GM19324 (cell line): ENCODE results near the gene CLSTN1.

ENCODE experiments used
- ATAC-seq: cut with Tn5 transposase; IDR thresholded peaks from one replicate; pipeline ENCODE4 v1.9.1; 2021; ENCODE audit warnings: mild to moderate bottlenecking, moderate library complexity; ENCODE audit not compliant: unreplicated experiment, low FRiP score

CLSTN1 gene

DNA sequence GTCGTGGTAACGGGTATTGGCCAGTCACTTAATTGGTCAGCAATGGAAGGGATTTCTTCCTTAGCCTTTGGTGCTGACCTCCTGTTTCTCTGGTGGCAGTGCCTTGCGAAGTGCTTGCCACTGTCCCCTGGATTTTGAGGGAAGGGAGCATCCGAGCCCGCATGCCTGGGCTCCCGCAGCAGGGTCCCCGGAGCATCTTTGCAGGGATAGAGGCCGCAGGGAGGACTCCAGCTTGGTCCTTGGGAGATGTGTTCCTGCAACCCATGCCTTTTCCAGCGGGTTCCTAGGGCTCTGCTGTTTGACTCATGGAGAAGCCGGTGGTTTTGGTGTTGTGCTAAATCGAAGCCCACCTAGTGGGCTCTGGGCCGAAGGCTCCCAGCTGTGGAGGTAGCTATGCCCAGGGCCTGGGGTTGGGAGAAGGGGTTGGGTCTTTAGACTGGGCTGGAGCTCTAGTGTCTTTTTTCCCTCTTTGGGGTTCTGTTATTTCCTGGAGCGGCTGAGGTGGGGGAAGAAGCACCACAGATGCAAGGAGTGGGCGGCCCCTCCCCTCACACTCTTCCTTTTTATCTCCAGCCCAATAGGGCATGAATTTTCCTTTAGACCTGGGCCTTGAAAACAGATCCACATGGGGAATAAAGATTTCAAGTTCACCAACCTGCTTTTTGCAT is 133.2 kb downstream of the CLSTN1 start:
- no peak for ATAC-seq

DNA sequence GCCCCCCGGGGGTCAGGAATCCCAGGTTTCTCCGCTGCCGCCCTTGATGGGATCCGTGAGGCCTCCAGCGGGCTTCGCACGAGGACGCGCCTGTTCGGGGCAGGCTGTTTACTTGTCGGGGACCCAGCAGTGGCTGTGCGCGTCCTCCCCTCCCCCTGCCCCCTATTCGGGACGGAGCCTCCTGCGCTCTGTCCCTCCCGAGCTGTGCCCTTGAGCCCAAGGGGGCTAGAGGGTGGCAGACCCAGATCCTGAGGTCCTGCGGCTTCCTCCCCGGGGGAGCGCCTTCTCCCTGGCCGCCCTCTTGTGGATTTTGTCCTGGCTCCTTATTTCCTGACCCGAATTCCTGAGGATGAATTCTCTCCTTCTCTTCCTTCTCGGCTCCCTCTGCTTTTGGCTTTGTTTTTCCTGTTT is 133.8 kb downstream of the CLSTN1 start:
- no peak for ATAC-seq

DNA sequence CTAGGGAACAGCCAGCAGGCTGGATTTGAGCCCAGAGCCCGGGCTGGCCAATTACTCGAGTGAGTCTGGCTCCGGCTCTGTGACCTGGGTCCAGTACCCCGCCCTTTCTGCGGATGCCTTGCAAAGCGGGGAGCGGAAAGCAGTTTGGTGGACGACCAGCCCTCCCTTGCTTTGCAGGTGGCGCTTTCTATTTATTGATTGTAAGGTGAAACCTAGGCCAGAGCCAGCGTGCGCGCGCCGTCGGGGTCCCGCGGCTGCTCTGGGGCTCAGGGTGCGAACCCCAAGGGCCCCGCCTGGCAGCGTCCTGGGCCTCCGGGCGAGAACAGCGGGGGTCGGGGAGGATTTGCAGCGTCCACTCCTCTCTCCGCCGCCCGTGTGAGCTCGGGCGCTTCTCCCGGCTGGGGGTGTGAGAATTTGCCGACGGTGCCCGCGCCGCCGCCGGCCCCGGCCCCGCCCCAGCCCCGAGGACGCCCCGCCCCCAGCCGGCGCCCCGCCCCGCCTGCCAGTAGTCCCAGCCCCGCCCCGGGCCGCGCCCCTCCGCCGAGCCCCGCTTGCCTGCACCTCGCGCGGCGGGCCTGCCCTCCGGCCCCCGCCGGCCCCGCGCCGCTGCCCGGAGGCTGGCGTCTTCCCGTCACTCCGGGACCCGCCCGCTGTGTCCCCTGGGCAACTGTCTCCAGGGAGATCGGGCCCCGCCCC is 134.6 kb downstream of the CLSTN1 start:
- ATAC-seq = peak; percentile 71

DNA sequence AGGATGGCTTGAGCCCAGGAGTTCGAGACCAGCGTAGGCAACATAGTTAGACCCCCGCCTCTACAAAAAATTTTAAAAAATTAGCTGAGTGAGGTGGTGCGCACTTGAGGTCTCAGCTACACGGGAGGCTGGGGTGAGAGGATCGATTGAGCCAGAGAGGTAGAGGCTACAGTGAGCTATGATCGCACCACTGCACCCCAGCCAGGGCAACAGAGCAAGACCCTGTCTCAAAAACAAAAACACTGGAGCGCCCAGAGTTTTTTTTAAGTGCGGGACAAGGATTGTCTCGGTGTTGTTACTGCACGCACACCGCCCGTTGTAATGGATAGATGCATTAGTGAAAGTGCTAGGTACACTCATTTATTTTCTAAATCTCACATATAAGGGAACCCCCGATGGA is 135.2 kb downstream of the CLSTN1 start:
- ATAC-seq = no peak

DNA sequence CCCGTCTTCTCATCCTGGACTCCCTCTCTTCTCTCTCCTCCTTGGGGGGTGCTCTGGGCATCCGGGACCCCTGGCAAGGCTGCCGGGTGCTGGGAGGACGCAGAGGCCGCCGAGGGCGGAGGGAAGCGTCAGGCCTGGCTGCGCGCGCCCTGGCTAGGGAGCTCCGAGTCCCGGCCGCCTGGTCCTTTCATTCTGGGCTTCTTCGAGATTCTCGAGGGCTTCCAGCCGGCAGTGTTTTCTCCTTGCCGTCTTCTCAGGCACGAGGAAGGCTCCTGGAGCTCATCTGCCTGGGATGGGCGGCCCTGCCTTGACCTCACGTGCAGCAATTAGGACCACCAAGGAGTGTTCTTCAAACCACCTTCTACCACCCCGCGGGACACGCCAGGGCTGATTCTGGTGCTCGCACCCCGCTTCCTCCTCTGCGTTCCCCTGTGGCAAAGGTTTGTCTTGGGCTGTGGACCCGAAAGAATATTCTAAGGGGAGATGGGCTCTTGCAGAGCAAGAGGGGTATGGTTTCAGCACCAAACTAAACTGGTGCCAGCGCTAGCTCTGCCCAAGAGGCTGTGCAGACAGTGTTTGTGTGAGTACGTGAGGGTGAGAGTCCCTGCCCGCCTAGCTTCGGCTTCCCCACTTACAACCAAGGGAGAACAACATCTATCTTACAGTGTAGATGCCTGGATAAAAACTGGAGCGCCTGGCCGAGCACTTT is 135.7 kb downstream of the CLSTN1 start:
- no peak for ATAC-seq

- peak; percentile 35 for ATAC-seq
Observed at GRCh38 chr1:9687120-9687873, 136.5 kb downstream of the CLSTN1 start.

DNA sequence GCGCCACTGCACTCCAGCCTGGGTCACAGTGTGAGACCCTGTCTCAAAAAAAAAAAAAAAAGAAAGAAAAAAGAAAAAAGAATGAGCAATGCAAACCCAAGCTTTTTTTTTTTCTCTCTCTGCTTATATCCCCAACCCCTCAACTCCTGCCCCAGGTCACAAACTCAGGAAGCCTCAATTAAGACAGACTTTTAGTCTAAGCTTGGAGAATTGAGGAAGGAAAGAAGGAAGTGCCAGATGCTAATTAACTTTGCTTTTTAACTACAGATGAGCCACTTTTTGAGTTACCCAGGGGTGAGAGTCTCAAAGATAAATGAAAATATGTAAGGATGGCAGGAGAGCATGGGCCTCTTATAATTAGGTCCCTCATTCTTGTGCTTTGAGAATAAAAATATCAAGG is 139.0 kb downstream of the CLSTN1 start:
- ATAC-seq = no peak

DNA sequence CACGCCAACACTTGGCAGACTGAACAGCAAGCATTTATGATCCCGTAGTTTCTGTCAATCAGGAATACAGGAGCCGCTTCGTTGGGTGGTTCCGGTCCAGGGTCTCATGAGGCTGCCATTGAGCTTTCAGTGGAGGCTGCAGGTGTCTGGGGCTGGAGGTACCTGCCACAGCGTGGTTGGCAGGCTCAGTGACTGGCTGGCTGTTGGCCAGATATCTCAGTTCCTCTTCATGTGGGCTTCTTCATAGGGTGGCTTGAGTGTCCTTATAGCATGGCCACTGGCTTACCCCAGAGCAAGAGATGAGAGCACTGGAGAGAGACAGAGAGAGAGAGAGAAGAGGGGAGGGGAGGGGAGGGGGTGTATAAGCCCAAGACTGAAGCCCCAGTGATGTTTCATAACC is 142.9 kb downstream of the CLSTN1 start:
- ATAC-seq = no peak

- ATAC-seq = no peak
Observed at GRCh38 chr1:9680091-9680490, 143.7 kb downstream of the CLSTN1 start.
